Bronchial epithelial cell (primary cell): Measurements from ENCODE around the gene ZBTB38. TPM values are rescaled to one million over a fixed set of nuclear protein-coding genes. Genes with fewer than 3 reads are reported as not detected.
A peak's percentile ranks its signal among the peaks of the same experiment; 100 is the strongest.

Source experiments
- DNase-seq: peaks from one replicate; pipeline ENCODE4 v3.0.0-alpha.2; 2010; ENCODE audit warnings: low read depth
- FAIRE-seq: peaks from 2 replicates; lab custom pipeline; 2011; peaks lifted over from hg19 to GRCh38; lab: Jason Lieb, UNC
- H3K27me3 ChIP-seq: 2 replicates; pipeline ENCODE4 v1.5.1; 2011; ENCODE audit warnings: low read length; ENCODE audit not compliant: control insufficient read depth, insufficient read depth
- H3K36me3 ChIP-seq: 2 replicates; pipeline ENCODE4 v1.5.1; 2011; ENCODE audit warnings: low read length; ENCODE audit not compliant: control insufficient read depth, insufficient read depth
- H3K4me3 ChIP-seq: 2 replicates; pipeline ENCODE4 v1.5.1; 2011; ENCODE audit warnings: mild to moderate bottlenecking, low read depth, low read length, control low read depth
- CTCF ChIP-seq: IDR thresholded peaks from 2 replicates; pipeline ENCODE4 v1.5.1; 2011; ENCODE audit warnings: mild to moderate bottlenecking, moderate library complexity, low read length, control low read depth, inconsistent platforms; ENCODE audit not compliant: insufficient read depth, severe bottlenecking
- total RNA-seq: library from RNA; depleted of rRNA; stranded (reverse); fragments of >200 nt; gene quantifications from 2 replicates; pipeline ENCODE4 v1.2.1, GENCODE V29; 2014

Gene ZBTB38
- total RNA-seq, 1 donor from 2014 or later: 59.0 TPM

- Histone ChIP-seq H3K4me3 (no peak overlapping the region), H3K36me3 (peaks cover 8% of the 10 kb centered on the region), H3K27me3 (no peaks in the 10 kb centered on the region)
- no peak for DNase-seq
- no peak for TF ChIP-seq CTCF
- no peak for FAIRE-seq
Measured at GRCh38 chr3:141405591-141405990, 37.3 kb downstream of the ZBTB38 start.

GRCh38 chr3:141406265-141406664, 38.0 kb downstream of the ZBTB38 start:
- no peak overlapping the region for H3K4me3 ChIP-seq
- FAIRE-seq (no peak), DNase-seq (no peak)
- no peaks in the 10 kb centered on the region for H3K27me3 ChIP-seq
- no peak for TF ChIP-seq CTCF
- H3K36me3 ChIP-seq: peaks cover 8% of the 10 kb centered on the region

GRCh38 chr3:141407047-141407446, 38.7 kb downstream of the ZBTB38 start:
- Histone ChIP-seq H3K27me3 (no peaks in the 10 kb centered on the region), H3K4me3 (no peak overlapping the region), H3K36me3 (peaks cover 8% of the 10 kb centered on the region)
- TF ChIP-seq CTCF: no peak
- no peak for FAIRE-seq
- DNase-seq: peak; percentile 92

- H3K4me3 ChIP-seq: no peak overlapping the region
- FAIRE-seq: no peak
- H3K27me3 ChIP-seq: no peaks in the 10 kb centered on the region
- TF ChIP-seq CTCF: no peak
- H3K36me3 ChIP-seq: peaks cover 8% of the 10 kb centered on the region
- no peak for DNase-seq
Measured at GRCh38 chr3:141407825-141408224, 39.5 kb downstream of the ZBTB38 start.

- H3K36me3 ChIP-seq: peaks cover 9% of the 10 kb centered on the region
- FAIRE-seq (no peak), DNase-seq (no peak)
Measured at GRCh38 chr3:141408596-141408995, 40.3 kb downstream of the ZBTB38 start.

More at GRCh38 chr3:141408596-141408995, 40.3 kb downstream of the ZBTB38 start:
- Histone ChIP-seq H3K4me3 (no peak overlapping the region), H3K27me3 (no peaks in the 10 kb centered on the region)
- no peak for TF ChIP-seq CTCF
